Activated T-cell treated with anti-CD3 and anti-CD28 coated beads, Interleukin-2, amount 50 U/mL, for 4 hours (primary cell): Measurements from ENCODE around the gene CAMTA1. TPM values are rescaled to one million over a fixed set of nuclear protein-coding genes. Genes with fewer than 3 reads are reported as not detected.

Experiments used
- ATAC-seq, 2 donors: fragments of 200-7000 bp; cut with Tn5 transposase; one replicate each; pipeline ENCODE4 v1.10.0; 2021
- DNase-seq: peaks from one replicate; pipeline ENCODE4 v3.0.0-alpha.2; 2020
- H3K27me3 Mint-ChIP-seq: one replicate; pipeline ENCODE4 v1.8.0; 2021; ENCODE audit warnings: low read depth, mixed read lengths
- H3K36me3 Mint-ChIP-seq: one replicate; pipeline ENCODE4 v1.8.0; 2022; ENCODE audit warnings: mixed read lengths; ENCODE audit not compliant: insufficient read depth
- H3K4me1 Mint-ChIP-seq: one replicate; pipeline ENCODE4 v1.8.0; 2021; ENCODE audit warnings: low read depth, mixed read lengths
- H3K4me3 Mint-ChIP-seq: one replicate; pipeline ENCODE4 v1.8.0; 2021; ENCODE audit warnings: mild to moderate bottlenecking, moderate library complexity, mixed read lengths
- H3K9me3 Mint-ChIP-seq: one replicate; pipeline ENCODE4 v1.8.0; 2021; ENCODE audit warnings: mixed read lengths
- total RNA-seq, 3 donors: library from RNA; stranded (reverse); gene quantifications; one replicate each; pipeline ENCODE4 v1.2.1, GENCODE V29; 2021

Gene CAMTA1
- total RNA-seq, 3 donors from 2014 or later: 47.5 to 50.3 (median 47.7) TPM

GRCh38 chr1:7584643-7585042, 799.4 kb downstream of the CAMTA1 start:
- H3K4me3 Mint-ChIP-seq: no peak overlapping the region
- H3K4me1 Mint-ChIP-seq: no peaks in the 10 kb centered on the region
- ATAC-seq (no peak), DNase-seq (no peak)
- no peaks in the 10 kb centered on the region for H3K9me3 Mint-ChIP-seq
- H3K27me3 Mint-ChIP-seq: peaks cover 5% of the 10 kb centered on the region
- no peaks in the 10 kb centered on the region for H3K36me3 Mint-ChIP-seq

- ATAC-seq (no peak), DNase-seq (no peak)
- no peaks in the 10 kb centered on the region for H3K36me3 Mint-ChIP-seq
- H3K4me3 Mint-ChIP-seq: no peak overlapping the region
- H3K27me3 Mint-ChIP-seq: peaks cover 5% of the 10 kb centered on the region
- H3K9me3 Mint-ChIP-seq: no peaks in the 10 kb centered on the region
- H3K4me1 Mint-ChIP-seq: no peaks in the 10 kb centered on the region
These were observed 800.1 kb downstream of the CAMTA1 start for GRCh38 chr1:7585216-7585907.

- no peaks in the 10 kb centered on the region for H3K4me1 Mint-ChIP-seq
- DNase-seq (no peak), ATAC-seq (no peak)
These were observed 801.0 kb downstream of the CAMTA1 start for GRCh38 chr1:7586031-7586941.

GRCh38 chr1:7587108-7587772, 802.0 kb downstream of the CAMTA1 start:
- Mint-ChIP-seq H3K9me3 (no peaks in the 10 kb centered on the region), H3K4me1 (no peaks in the 10 kb centered on the region), H3K4me3 (no peak overlapping the region), H3K36me3 (no peaks in the 10 kb centered on the region), H3K27me3 (peaks cover 7% of the 10 kb centered on the region)
- ATAC-seq (no peak), DNase-seq (no peak)

More at GRCh38 chr1:7586031-7586941, 801.0 kb downstream of the CAMTA1 start:
- Mint-ChIP-seq H3K27me3 (peaks cover 5% of the 10 kb centered on the region), H3K36me3 (no peaks in the 10 kb centered on the region), H3K9me3 (no peaks in the 10 kb centered on the region), H3K4me3 (no peak overlapping the region)

GRCh38 chr1:7587773-7588456, 802.7 kb downstream of the CAMTA1 start:
- Mint-ChIP-seq H3K36me3 (no peaks in the 10 kb centered on the region), H3K4me1 (no peaks in the 10 kb centered on the region), H3K4me3 (no peak overlapping the region), H3K9me3 (no peaks in the 10 kb centered on the region), H3K27me3 (peaks cover 9% of the 10 kb centered on the region)
- ATAC-seq (no peak), DNase-seq (no peak)

GRCh38 chr1:7588457-7588827, 803.2 kb downstream of the CAMTA1 start:
- Mint-ChIP-seq H3K4me1 (no peaks in the 10 kb centered on the region), H3K9me3 (no peaks in the 10 kb centered on the region), H3K36me3 (no peaks in the 10 kb centered on the region), H3K4me3 (no peak overlapping the region), H3K27me3 (peaks cover 9% of the 10 kb centered on the region)
- no peak for ATAC-seq
- no peak for DNase-seq

- H3K36me3 Mint-ChIP-seq: no peaks in the 10 kb centered on the region
- no peak for DNase-seq
- no peaks in the 10 kb centered on the region for H3K9me3 Mint-ChIP-seq
- H3K4me1 Mint-ChIP-seq: no peaks in the 10 kb centered on the region
- no peak overlapping the region for H3K4me3 Mint-ChIP-seq
- H3K27me3 Mint-ChIP-seq: peaks cover 6% of the 10 kb centered on the region
- no peak for ATAC-seq
These were observed 804.0 kb downstream of the CAMTA1 start for GRCh38 chr1:7589080-7589735.

- Mint-ChIP-seq H3K27me3 (peaks cover 3% of the 10 kb centered on the region), H3K4me1 (no peaks in the 10 kb centered on the region), H3K4me3 (no peak overlapping the region), H3K9me3 (no peaks in the 10 kb centered on the region), H3K36me3 (no peaks in the 10 kb centered on the region)
- ATAC-seq (no peak), DNase-seq (no peak)
These were observed 804.6 kb downstream of the CAMTA1 start for GRCh38 chr1:7589774-7590425.

GRCh38 chr1:7590426-7590790, 805.2 kb downstream of the CAMTA1 start:
- ATAC-seq: no peak
- no peaks in the 10 kb centered on the region for H3K4me1 Mint-ChIP-seq
- no peak overlapping the region for H3K4me3 Mint-ChIP-seq
- peaks cover 3% of the 10 kb centered on the region for H3K27me3 Mint-ChIP-seq
- no peak for DNase-seq
- no peaks in the 10 kb centered on the region for H3K36me3 Mint-ChIP-seq
- H3K9me3 Mint-ChIP-seq: no peaks in the 10 kb centered on the region

- ATAC-seq (no peak), DNase-seq (no peak)
- Mint-ChIP-seq H3K4me1 (no peaks in the 10 kb centered on the region), H3K9me3 (no peaks in the 10 kb centered on the region), H3K27me3 (peaks cover 3% of the 10 kb centered on the region), H3K36me3 (no peaks in the 10 kb centered on the region), H3K4me3 (no peak overlapping the region)
These were observed 806.3 kb downstream of the CAMTA1 start for GRCh38 chr1:7591565-7591964.

GRCh38 chr1:7592120-7592798, 807.0 kb downstream of the CAMTA1 start:
- H3K36me3 Mint-ChIP-seq: no peaks in the 10 kb centered on the region
- ATAC-seq: no peak
- no peaks in the 10 kb centered on the region for H3K4me1 Mint-ChIP-seq
- H3K27me3 Mint-ChIP-seq: peaks cover 3% of the 10 kb centered on the region
- H3K9me3 Mint-ChIP-seq: no peaks in the 10 kb centered on the region
- no peak for DNase-seq
- H3K4me3 Mint-ChIP-seq: no peak overlapping the region

- ATAC-seq (no peak), DNase-seq (no peak)
- H3K27me3 Mint-ChIP-seq: peaks cover 3% of the 10 kb centered on the region
- no peaks in the 10 kb centered on the region for H3K9me3 Mint-ChIP-seq
- no peaks in the 10 kb centered on the region for H3K4me1 Mint-ChIP-seq
- H3K36me3 Mint-ChIP-seq: no peaks in the 10 kb centered on the region
- H3K4me3 Mint-ChIP-seq: no peak overlapping the region
These were observed 808.9 kb downstream of the CAMTA1 start for GRCh38 chr1:7594002-7594713.
